AG04450 (cell line): ENCODE measurements around the gene CDKAL1. TPM values are rescaled to one million over a fixed set of nuclear protein-coding genes. Genes with fewer than 3 reads are reported as not detected.

Experiments
- CTCF ChIA-PET: fragments of 300-600, 350-600 bp; formaldehyde crosslinking; extraction: SDS; loops from one replicate; lab custom pipeline; 2022; ENCODE audit warnings: antibody characterized with exemption, inconsistent platforms; lab: Charles Lee
- POLR2A ChIA-PET: fragments of 350-600 bp; formaldehyde crosslinking; extraction: SDS; loops from one replicate; lab custom pipeline; 2021; ENCODE audit warnings: antibody characterized with exemption, inconsistent platforms; lab: Yijun Ruan, JAX
- DNase-seq: peaks from one replicate; pipeline ENCODE4 v3.0.0-alpha.2; 2011; ENCODE audit warnings: low read depth, low spot score
- H3K27ac ChIP-seq: one replicate; pipeline ENCODE4 v1.5.1; 2012; ENCODE audit warnings: low read depth, low read length, control low read depth
- H3K27me3 ChIP-seq: one replicate; pipeline ENCODE4 v1.6.0; 2012; ENCODE audit warnings: low read length; ENCODE audit not compliant: control insufficient read depth, insufficient read depth
- H3K4me3 ChIP-seq: 2 replicates; pipeline ENCODE4 v1.5.1; 2011; ENCODE audit warnings: mild to moderate bottlenecking, low read depth, low read length, control low read depth
- H3K9me3 ChIP-seq: 2 replicates; pipeline ENCODE4 v1.5.1; 2012; ENCODE audit warnings: low read length; ENCODE audit not compliant: control insufficient read depth, insufficient read depth
- CTCF ChIP-seq: IDR thresholded peaks from 2 replicates; pipeline ENCODE4 v1.5.1; 2011; ENCODE audit warnings: low read depth, low read length, control low read depth, inconsistent platforms
- polyA plus RNA-seq: library from polyadenylated mRNA; depleted of rRNA; stranded (reverse); fragments of >200 nt; gene quantifications from 2 replicates; pipeline ENCODE4 v1.2.3, GENCODE V29; 2011

CDKAL1 gene
- polyA plus RNA-seq, 1 experiment = 9.2 TPM

- no peak for DNase-seq
- TF ChIP-seq CTCF = no peak
- no peaks in the 10 kb centered on the region for H3K27me3 ChIP-seq
- H3K9me3 ChIP-seq = peaks cover 4% of the 10 kb centered on the region; the same call in 1 of the 2 replicates
- ChIA-PET CTCF (interaction anchor here (0.5 to 0.6 kb wide), 2 partner anchors 29 to 1947 kb away, joined by 3 to 4 read pairs; no protein-coding TSS in a partner anchor), POLR2A (no interaction called here)
- H3K4me3 ChIP-seq = no peak overlapping the region
- H3K27ac ChIP-seq = no peak overlapping the region
Measured at GRCh38 chr6:20965276-20965675, 431.0 kb downstream of the CDKAL1 start.

GRCh38 chr6:20965915-20966314 is 431.7 kb downstream of the CDKAL1 start:
- Histone ChIP-seq H3K4me3 (no peak overlapping the region), H3K27me3 (no peaks in the 10 kb centered on the region), H3K9me3 (peaks cover 4% of the 10 kb centered on the region; the same call in 1 of the 2 replicates), H3K27ac (no peak overlapping the region)
- TF ChIP-seq CTCF = no peak
- DNase-seq = no peak
- POLR2A ChIA-PET = no interaction called here
- CTCF ChIA-PET = interaction anchor here (0.5 kb wide), 1 partner anchor 8 kb away, joined by 4 read pairs; no protein-coding TSS in a partner anchor

GRCh38 chr6:20969551-20969950 is 435.3 kb downstream of the CDKAL1 start:
- ChIA-PET CTCF (no interaction called here), POLR2A (no interaction called here)
- TF ChIP-seq CTCF = no peak
- H3K4me3 ChIP-seq = no peak overlapping the region
- H3K27me3 ChIP-seq = no peaks in the 10 kb centered on the region
- peaks cover 4% of the 10 kb centered on the region; the same call in 1 of the 2 replicates for H3K9me3 ChIP-seq
- DNase-seq = no peak
- H3K27ac ChIP-seq = no peak overlapping the region

- Histone ChIP-seq H3K27ac (no peak overlapping the region), H3K4me3 (no peak overlapping the region), H3K27me3 (no peaks in the 10 kb centered on the region), H3K9me3 (no peaks in the 10 kb centered on the region)
- no peak for DNase-seq
- CTCF ChIA-PET = interaction anchor here (0.5 kb wide), 1 partner anchor 102 kb away, joined by 9 read pairs; no protein-coding TSS in a partner anchor
- POLR2A ChIA-PET = no interaction called here
- no peak for TF ChIP-seq CTCF
Measured at GRCh38 chr6:20976391-20976918, 442.2 kb downstream of the CDKAL1 start.

- ChIA-PET POLR2A (interaction anchor here (0.5 to 1.3 kb wide), 6 partner anchors 19 to 617 kb away, joined by 3 to 5 read pairs (median 4); partner anchors contain the start of gene SOX4), CTCF (interaction anchor here (1.1 kb wide), 1 partner anchor 611 kb away, joined by 4 read pairs; no protein-coding TSS in a partner anchor)
- no peaks in the 10 kb centered on the region for H3K27me3 ChIP-seq
- H3K9me3 ChIP-seq = no peaks in the 10 kb centered on the region
- H3K27ac ChIP-seq = no peak overlapping the region
- H3K4me3 ChIP-seq = no peak overlapping the region
- DNase-seq = peak; percentile 62
- TF ChIP-seq CTCF = no peak
Measured at GRCh38 chr6:20978151-20978614, 443.9 kb downstream of the CDKAL1 start.
